PC-9 (cell line): ENCODE data around the gene ABHD16A.

ENCODE experiments used
- EZH2 ChIP-seq: fragments of 200-600 bp; sonication (generic); IDR thresholded peaks from 2 replicates; pipeline ENCODE4 v1.8.0; 2017; ENCODE audit warnings: antibody characterized with exemption, low read depth
- TF ChIP-seq, protein P1 (sequence below): fragments of 200-600 bp; sonication (generic); conservative IDR thresholded peaks from 2 replicates; pipeline ENCODE4 v1.6.1; 2017; ENCODE audit warnings: mixed run types, antibody characterized with exemption, mild to moderate bottlenecking, moderate library complexity

DNA sequence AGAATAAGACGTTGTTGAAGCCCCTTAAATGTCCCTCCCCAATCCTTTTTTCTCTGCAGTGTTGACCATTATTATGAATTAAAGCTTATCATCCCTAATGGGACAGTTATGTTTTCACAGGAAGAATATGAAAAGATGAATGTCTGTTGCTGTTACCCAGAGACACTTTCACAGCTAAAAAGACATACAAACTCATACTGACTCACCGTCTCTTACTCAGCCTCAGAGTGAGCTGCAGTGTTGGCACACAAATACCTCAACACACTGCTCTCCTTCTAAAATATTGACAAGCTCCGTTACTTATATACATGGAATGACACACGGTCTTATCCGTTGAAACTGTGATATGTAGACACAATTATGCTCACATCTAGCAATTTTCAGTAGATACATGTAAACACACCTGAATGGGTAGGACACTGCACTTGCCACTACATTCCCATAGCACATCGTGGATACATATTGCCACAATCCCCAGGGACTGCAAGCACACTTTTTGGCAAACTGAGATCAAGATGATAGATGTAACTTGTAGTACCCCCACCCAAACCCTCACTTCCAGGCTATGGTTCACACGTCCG lies 49.7 kb upstream of the ABHD16A start:
- TF ChIP-seq, protein P1, sequence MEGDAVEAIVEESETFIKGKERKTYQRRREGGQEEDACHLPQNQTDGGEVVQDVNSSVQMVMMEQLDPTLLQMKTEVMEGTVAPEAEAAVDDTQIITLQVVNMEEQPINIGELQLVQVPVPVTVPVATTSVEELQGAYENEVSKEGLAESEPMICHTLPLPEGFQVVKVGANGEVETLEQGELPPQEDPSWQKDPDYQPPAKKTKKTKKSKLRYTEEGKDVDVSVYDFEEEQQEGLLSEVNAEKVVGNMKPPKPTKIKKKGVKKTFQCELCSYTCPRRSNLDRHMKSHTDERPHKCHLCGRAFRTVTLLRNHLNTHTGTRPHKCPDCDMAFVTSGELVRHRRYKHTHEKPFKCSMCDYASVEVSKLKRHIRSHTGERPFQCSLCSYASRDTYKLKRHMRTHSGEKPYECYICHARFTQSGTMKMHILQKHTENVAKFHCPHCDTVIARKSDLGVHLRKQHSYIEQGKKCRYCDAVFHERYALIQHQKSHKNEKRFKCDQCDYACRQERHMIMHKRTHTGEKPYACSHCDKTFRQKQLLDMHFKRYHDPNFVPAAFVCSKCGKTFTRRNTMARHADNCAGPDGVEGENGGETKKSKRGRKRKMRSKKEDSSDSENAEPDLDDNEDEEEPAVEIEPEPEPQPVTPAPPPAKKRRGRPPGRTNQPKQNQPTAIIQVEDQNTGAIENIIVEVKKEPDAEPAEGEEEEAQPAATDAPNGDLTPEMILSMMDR: no peak
- TF ChIP-seq EZH2: no peak
